Activated T-helper 17 cell treated with anti-CD3 and anti-CD28 coated beads, Interleukin-2, amount 50 U/mL, for 72 hours (primary cell): ENCODE measurements around the gene EXOSC7. TPM values are rescaled to one million over a fixed set of nuclear protein-coding genes. Genes with fewer than 3 reads are reported as not detected.
A peak's percentile ranks its signal among the peaks of the same experiment; 100 is the strongest.

Source experiments
- ATAC-seq: fragments of 150-1000 bp; cut with Tn5 transposase; replicated peaks from 2 replicates; pipeline ENCODE4 v1.10.0; 2021; ENCODE audit warnings: mild to moderate bottlenecking, moderate library complexity
- H3K27ac Mint-ChIP-seq: one replicate; pipeline ENCODE4 v1.8.0; 2022; ENCODE audit warnings: mixed read lengths
- H3K27me3 Mint-ChIP-seq: one replicate; pipeline ENCODE4 v1.8.0; 2022; ENCODE audit warnings: mixed read lengths
- H3K36me3 Mint-ChIP-seq: one replicate; pipeline ENCODE4 v1.8.0; 2022; ENCODE audit warnings: low read depth, mild to moderate bottlenecking, mixed read lengths
- H3K4me1 Mint-ChIP-seq: one replicate; pipeline ENCODE4 v1.8.0; 2022; ENCODE audit warnings: mixed read lengths
- H3K4me3 Mint-ChIP-seq: one replicate; pipeline ENCODE4 v1.8.0; 2022; ENCODE audit warnings: mild to moderate bottlenecking, mixed read lengths
- H3K9me3 Mint-ChIP-seq: one replicate; pipeline ENCODE4 v1.8.0; 2022; ENCODE audit warnings: mixed read lengths
- total RNA-seq, 2 donors: library from RNA; stranded (reverse); gene quantifications; one replicate each; pipeline ENCODE4 v1.2.3, GENCODE V29; 2022

Gene EXOSC7
- total RNA-seq, 2 donors from 2014 or later = 47.0 to 70.5 TPM

DNA sequence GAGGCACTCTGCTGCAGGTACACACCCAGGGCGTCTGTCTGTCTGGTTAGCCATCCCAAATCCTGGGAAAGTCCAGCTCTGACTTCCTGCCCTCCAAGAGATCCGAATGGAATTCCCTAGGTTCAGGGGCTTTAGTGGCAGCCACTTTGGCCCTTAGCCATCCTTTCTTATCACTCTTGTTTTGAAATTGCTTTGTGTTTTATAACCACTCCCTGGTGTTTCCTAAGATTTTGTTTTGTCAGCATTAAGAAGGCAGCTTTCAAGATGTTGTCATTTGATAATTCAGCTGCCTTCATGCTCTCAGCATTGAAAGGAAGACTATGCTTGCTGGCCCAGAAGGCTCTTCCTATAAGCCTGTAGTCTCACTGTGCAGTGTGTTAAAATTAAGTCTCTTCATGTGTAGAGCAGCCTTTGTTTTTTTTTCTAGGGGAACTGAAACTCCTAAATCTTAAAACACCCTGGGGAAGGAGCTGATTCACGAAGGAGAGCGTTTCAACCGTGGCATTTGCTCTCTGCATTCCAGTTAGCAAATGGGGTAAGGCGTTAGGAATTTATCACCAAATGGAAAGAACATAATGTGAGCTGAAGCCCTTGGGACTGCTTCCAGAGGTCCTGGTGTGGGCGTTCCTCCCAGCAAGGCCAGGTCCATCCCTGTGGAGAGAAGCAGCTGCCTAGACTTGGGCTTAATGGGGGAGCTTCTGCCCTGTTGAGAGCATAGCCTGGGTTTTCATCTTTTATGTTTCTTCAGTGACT is 35.9 kb downstream of the EXOSC7 start:
- Mint-ChIP-seq H3K4me1 (peaks cover 29% of the 10 kb centered on the region), H3K27me3 (no peaks in the 10 kb centered on the region), H3K4me3 (no peak overlapping the region), H3K27ac (peak overlapping the region; percentile 3), H3K9me3 (no peaks in the 10 kb centered on the region), H3K36me3 (peaks cover 82% of the 10 kb centered on the region)
- no peak for ATAC-seq

DNA sequence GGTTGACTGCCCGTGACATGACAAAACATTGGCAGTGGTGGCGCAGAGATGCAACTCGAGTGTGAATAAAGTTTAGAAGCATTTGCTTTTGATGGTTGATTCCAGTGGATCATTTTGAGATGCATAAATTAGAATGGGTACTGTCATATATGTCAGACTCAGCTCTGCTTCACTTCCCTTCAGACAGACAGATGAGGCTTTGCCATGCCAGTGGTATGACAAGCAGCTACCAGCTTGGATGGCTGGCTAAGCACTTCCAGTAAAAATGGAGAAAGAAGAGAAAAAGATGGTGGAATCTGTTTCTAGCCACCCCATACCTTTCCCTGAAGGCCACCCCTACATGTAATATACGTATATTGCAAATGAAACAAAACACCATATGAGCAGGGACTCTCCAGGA is 36.5 kb downstream of the EXOSC7 start:
- Mint-ChIP-seq H3K9me3 (no peaks in the 10 kb centered on the region), H3K4me3 (no peak overlapping the region), H3K27me3 (no peaks in the 10 kb centered on the region), H3K4me1 (peaks cover 26% of the 10 kb centered on the region), H3K36me3 (peaks cover 76% of the 10 kb centered on the region), H3K27ac (no peak overlapping the region)
- no peak for ATAC-seq

DNA sequence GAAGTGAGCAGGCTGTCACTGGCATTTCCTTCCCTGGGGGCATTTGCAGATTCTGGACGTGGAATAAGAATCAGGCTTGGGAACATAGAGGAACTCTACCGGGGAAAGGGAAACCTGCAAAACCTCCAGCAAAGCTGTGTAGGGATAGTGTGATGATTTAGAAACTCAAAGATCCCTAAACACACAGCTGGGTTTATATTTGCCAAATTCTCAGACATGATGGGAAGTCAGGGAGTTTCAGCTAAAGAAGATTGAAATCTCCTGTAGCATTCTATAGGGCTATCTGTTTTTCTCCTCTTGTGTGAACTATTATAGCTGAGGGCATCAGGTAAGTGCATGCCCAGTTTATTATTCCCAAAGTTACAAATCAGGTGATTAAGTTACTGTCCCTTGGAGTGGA is 40.9 kb downstream of the EXOSC7 start:
- Mint-ChIP-seq H3K27ac (no peak overlapping the region), H3K27me3 (no peaks in the 10 kb centered on the region), H3K4me1 (peaks cover 24% of the 10 kb centered on the region), H3K36me3 (peaks cover 42% of the 10 kb centered on the region), H3K4me3 (no peak overlapping the region), H3K9me3 (no peaks in the 10 kb centered on the region)
- no peak for ATAC-seq

DNA sequence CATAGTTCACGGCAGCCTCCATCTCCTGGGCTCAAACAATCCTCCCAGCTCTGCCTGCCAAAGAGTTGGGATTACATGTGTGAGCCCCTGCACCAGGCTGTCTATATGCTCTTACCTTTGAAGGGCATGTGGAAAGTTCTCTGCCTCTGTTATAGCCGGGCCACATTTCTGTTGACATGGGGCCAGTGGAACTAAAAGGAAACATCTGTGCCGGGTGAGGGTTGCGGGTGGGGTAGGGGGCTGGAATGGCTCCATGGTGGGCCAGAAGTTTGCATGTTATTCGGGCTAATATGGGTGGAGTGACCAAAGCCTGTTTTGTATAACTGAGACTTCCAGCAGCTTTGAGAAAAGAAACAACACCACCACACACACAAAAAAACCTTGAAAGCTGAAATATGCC is 41.8 kb downstream of the EXOSC7 start:
- Mint-ChIP-seq H3K4me1 (peaks cover 20% of the 10 kb centered on the region), H3K9me3 (no peaks in the 10 kb centered on the region), H3K27ac (no peak overlapping the region), H3K4me3 (no peak overlapping the region), H3K36me3 (peaks cover 33% of the 10 kb centered on the region), H3K27me3 (no peaks in the 10 kb centered on the region)
- no peak for ATAC-seq

DNA sequence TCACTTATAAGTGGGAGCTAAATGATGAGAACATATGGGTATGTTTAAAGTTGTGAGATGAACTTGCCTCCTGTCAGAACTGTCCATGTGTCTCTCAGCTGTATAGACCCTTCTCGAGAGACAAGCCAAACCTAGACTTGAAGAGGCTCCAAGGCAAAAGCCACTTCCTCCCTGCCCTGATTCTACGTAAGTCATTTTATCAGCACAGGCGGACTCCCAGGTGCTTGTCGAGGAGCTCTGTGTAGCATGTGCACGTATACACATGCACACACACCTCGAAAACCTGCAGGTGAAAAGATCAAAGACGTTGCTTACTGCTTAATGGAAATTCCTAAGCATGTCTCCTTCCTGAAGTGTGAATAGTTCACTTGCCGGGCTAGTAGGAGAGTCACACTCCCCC is 44.5 kb downstream of the EXOSC7 start:
- Mint-ChIP-seq H3K9me3 (no peaks in the 10 kb centered on the region), H3K4me1 (peaks cover 17% of the 10 kb centered on the region), H3K4me3 (peak overlapping the region; percentile 0), H3K36me3 (peaks cover 17% of the 10 kb centered on the region), H3K27ac (peak overlapping the region; percentile 32), H3K27me3 (no peaks in the 10 kb centered on the region)
- peak; percentile 42 for ATAC-seq

DNA sequence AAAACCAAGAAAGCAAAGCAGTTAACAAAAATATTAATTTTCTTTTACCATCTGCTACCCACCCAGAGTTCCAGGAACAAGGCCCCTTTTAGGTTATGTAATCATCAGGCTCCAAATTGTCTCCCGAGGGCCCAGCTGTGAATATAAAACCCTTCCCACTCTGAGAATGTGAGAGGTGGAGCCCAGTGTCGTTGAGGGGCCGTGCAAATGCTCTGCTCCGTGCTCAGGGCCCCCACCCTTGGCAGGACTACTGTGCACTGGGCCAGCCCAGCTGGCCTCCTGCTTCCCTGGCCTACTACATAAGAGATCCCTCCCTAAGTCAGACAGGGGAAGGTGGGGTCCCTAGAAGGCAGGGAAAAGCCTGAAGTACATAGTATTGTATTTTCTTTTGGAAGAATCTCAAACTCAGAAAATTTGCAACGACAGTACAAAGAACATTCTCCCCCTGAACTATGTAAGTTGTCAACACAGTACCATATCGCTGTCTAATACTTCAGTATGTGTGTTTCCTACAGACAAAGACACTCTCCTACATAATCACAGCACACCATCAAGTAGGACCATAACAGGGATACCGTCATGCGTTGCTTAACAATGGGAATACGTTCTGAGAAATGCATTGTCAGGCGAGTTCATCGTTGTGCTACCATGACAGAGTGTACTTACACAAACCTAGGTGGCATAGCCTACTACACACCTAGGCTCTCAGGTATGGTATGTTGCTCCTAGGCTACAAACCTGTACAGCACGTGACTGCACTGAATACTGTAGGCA is 45.7 kb downstream of the EXOSC7 start:
- Mint-ChIP-seq H3K4me1 (peaks cover 12% of the 10 kb centered on the region), H3K36me3 (peaks cover 10% of the 10 kb centered on the region), H3K27ac (peak overlapping the region; percentile 32), H3K4me3 (no peak overlapping the region), H3K9me3 (no peaks in the 10 kb centered on the region), H3K27me3 (no peaks in the 10 kb centered on the region)
- no peak for ATAC-seq

DNA sequence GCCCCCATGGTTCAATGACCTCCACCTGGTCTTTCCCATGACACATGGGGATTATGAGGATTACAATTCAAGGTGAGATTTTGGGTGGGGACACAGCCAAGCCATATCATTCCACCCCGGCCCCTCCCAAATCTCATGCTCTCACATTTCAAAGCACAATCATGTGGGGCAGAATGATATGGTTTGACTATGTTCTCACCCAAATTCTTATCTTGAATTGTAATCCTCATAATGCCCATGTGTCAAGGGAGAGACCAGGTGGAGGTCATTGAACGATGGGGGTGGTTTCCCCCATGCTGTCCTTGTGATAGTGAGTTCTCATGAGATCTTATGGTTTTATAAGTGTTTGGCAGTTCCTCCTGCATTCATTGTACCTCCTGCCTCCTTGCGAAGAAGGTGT is 47.6 kb downstream of the EXOSC7 start:
- Mint-ChIP-seq H3K27ac (no peak overlapping the region), H3K9me3 (no peaks in the 10 kb centered on the region), H3K4me1 (peaks cover 12% of the 10 kb centered on the region), H3K4me3 (no peak overlapping the region), H3K27me3 (no peaks in the 10 kb centered on the region), H3K36me3 (peaks cover 3% of the 10 kb centered on the region)
- no peak for ATAC-seq

DNA sequence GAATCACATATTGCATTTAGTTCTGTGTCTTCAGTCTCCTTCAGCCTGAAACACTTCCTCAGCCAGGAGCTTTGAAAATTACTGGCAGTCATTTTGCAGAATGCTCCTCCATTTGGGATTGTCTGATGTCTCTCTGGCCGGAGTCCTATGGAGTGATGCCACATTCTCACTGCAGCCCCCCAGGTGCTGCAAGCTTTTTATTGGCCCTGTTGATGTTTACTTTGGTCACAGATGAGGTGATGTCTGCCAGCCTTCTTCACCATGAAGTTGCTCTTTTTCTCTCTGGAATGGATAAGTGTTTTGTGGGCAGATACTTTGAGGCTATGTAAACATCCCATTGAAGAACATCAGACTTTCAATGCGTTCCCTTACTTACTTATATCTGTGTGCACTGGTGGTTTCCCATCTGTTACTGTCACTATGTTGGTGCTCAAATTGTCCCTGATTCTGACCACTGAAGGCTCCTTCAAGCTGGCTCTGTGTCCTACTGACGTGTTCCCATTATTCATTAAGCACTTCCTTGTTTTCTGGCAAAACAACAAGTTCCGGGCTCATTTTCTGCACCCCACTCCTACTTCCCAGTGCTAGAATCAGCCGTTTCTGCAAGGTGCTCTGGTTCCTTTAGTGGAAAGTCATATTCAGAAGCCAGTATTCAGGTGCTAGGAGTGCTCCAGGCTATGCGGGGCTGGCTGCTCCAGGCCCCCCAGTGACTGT is 48.7 kb downstream of the EXOSC7 start:
- no peaks in the 10 kb centered on the region for H3K36me3 Mint-ChIP-seq
- peaks cover 12% of the 10 kb centered on the region for H3K4me1 Mint-ChIP-seq
- H3K4me3 Mint-ChIP-seq = no peak overlapping the region
- no peak for ATAC-seq
- H3K9me3 Mint-ChIP-seq = no peaks in the 10 kb centered on the region
- no peaks in the 10 kb centered on the region for H3K27me3 Mint-ChIP-seq
- H3K27ac Mint-ChIP-seq = no peak overlapping the region

DNA sequence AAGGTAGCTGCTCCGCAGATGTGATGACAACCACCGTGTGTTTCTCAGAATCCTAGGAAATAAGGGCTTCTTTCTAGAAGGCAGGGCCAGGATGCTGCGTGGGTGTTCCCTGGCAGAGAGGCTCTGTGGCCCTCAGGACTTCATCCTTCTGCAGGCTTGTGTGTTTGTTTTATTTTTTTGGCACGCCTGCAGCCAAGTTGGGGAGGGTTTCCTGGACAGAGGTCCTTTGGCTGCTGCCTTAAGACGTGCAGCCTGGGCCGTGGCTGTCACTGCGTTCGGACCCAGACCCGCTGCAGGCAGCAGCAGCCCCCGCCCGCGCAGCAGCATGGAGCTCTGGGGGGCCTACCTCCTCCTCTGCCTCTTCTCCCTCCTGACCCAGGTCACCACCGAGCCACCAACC is 50.0 kb downstream of the EXOSC7 start, which contains the start of gene CLEC3B:
TSS of gene CLEC3B (plus strand) at position 266 of the 400 bp plus-strand sequence. CDS start at position 326, 60 bp downstream.
- H3K4me3 Mint-ChIP-seq = no peak within 1 kb of the TSS
- no peak for ATAC-seq
- no peaks in the 10 kb centered on the region for H3K36me3 Mint-ChIP-seq
- H3K9me3 Mint-ChIP-seq = no peaks in the 10 kb centered on the region
- no peak within 1 kb of the TSS for H3K27ac Mint-ChIP-seq
- H3K27me3 Mint-ChIP-seq = no peaks in the 10 kb centered on the region
- peaks cover 4% of the 10 kb centered on the region for H3K4me1 Mint-ChIP-seq

DNA sequence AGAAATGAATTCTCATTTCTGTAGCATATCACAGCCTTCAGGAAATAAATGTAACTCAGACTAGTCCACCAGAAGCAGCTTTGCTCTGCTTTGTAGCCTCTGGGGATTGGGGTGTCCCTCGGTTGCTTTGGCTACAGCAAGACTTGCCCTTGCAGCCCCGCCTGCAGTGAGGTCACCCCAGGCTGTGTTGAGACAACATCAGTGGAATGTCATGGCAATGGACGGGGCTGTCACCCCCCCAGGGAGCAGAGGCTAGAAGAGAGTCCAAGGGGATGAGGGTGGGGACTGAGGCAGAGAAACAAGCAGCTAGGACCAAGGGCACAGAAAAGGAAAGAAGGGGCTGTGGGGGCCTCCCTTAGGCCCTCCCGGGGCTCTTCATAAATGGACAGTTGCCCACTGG is 50.9 kb downstream of the EXOSC7 start:
- Mint-ChIP-seq H3K4me1 (no peaks in the 10 kb centered on the region), H3K9me3 (no peaks in the 10 kb centered on the region), H3K27me3 (no peaks in the 10 kb centered on the region), H3K4me3 (no peak overlapping the region), H3K27ac (no peak overlapping the region), H3K36me3 (no peaks in the 10 kb centered on the region)
- no peak for ATAC-seq

DNA sequence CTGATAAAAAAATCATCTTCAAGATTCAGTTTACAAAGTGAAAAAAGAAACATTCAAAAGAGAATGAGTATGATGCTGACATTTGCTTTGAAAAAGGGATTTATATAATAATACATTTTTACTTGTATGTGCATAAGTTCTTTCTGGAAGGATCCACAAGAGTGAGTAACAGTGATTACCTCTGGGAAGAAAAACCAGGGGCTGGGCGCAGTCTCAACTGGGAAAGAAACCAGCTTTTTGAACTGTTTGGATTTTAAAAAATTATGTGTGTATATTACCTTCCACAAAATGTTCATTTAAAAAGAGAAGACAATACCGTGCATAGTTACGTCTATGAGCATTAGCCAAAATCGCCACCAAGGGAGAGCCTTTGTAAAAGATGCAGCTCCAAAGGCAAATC is 51.4 kb downstream of the EXOSC7 start:
- H3K4me3 Mint-ChIP-seq = no peak overlapping the region
- H3K9me3 Mint-ChIP-seq = no peaks in the 10 kb centered on the region

DNA sequence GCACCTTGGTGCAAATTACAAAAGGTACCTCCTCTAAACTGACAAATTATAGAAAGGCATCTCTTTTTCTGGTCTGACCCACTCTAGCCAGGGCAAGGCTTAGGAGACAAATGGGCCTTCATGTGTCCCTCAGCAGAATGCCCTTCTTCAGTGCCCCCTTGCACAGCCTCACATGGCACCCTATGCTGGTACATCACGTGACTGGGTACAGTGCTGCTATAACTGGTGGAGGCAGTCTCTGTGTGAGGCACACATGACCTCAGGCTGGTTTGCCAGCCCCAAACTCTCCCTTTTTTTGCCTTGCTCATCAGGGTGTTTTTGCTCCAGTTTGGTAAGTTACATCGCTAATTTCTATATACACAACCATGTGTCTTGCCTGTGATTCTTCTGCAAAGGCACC is 53.2 kb downstream of the EXOSC7 start:
- H3K36me3 Mint-ChIP-seq = no peaks in the 10 kb centered on the region
- no peaks in the 10 kb centered on the region for H3K4me1 Mint-ChIP-seq
- ATAC-seq = no peak
- no peaks in the 10 kb centered on the region for H3K27me3 Mint-ChIP-seq
- H3K9me3 Mint-ChIP-seq = no peaks in the 10 kb centered on the region
- no peak overlapping the region for H3K4me3 Mint-ChIP-seq
- no peak overlapping the region for H3K27ac Mint-ChIP-seq

More for the DNA sequence above, 51.4 kb downstream of the EXOSC7 start:
- ATAC-seq = no peak
- H3K4me1 Mint-ChIP-seq = no peaks in the 10 kb centered on the region
- no peaks in the 10 kb centered on the region for H3K27me3 Mint-ChIP-seq
- no peaks in the 10 kb centered on the region for H3K36me3 Mint-ChIP-seq
- no peak overlapping the region for H3K27ac Mint-ChIP-seq

DNA sequence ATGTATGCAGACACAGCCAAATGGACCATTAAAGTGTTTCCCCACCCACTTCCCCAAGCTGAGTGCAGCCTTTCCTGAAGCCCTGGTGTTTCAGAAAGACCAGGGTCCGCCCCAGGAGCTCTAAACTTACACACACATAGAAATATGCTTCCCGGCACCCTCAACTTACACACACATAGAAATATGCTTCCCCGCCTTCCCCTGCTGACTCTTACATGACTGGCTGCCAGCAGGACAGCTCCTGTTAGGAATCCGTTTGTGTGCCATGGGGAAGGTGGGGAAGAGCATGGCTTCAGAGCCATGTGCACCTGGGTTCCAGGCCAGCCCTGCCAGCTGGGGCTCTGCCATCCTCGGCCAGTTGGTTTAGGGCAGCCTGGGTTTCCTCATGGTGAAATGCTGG is 53.6 kb downstream of the EXOSC7 start:
- ATAC-seq = no peak
- Mint-ChIP-seq H3K9me3 (no peaks in the 10 kb centered on the region), H3K27me3 (no peaks in the 10 kb centered on the region), H3K36me3 (no peaks in the 10 kb centered on the region), H3K4me3 (no peak overlapping the region), H3K27ac (no peak overlapping the region), H3K4me1 (peaks cover 2% of the 10 kb centered on the region)

DNA sequence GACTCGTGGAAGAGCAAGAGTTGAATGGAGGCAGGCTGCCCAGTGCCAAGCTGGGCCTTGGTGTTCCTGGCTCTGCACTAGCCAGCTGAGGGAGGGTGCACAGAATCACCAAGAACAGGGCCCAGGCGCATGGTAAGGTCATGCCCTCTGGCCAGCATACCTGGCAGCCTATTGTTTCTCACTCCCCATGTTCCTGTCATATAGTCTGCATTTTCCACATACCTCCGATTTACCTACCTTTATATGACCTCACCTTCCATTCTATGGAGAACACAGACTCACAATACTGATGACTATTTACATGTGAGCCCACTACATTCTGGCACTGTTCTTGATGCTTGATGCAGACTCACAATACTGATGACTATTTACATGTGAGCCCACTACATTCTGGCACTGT is 55.5 kb downstream of the EXOSC7 start:
- no peak overlapping the region for H3K27ac Mint-ChIP-seq
- peaks cover 5% of the 10 kb centered on the region for H3K27me3 Mint-ChIP-seq
- H3K9me3 Mint-ChIP-seq = no peaks in the 10 kb centered on the region
- no peaks in the 10 kb centered on the region for H3K36me3 Mint-ChIP-seq
- no peak overlapping the region for H3K4me3 Mint-ChIP-seq
- H3K4me1 Mint-ChIP-seq = peaks cover 8% of the 10 kb centered on the region
- no peak for ATAC-seq
